NCI-H1417 (cell line): ENCODE measurements around the gene SHISA3.
"Not testable (repeated sequence)": the region's sequence is repeated elsewhere in the genome, so short reads cannot be mapped to it uniquely, and the experiment has no call there.

ENCODE experiments used
- DNase-seq, 3 experiments: peaks; one replicate each; lab custom pipeline; 2025; lab: John Stamatoyannopoulos, UW

The SHISA3 gene

GRCh38 chr4:42396752-42397634, at the start of gene SHISA3:
TSS of gene SHISA3 (plus strand) at chr4:42397488. CDS start at chr4:42398057, 569 bp downstream.
- peak in 1 of 3 experiments; percentile 54 for DNase-seq

- DNase-seq = peak in 1 of 3 experiments; percentile 7
Measured at GRCh38 chr4:42348247-42348646, 49.0 kb upstream of the SHISA3 start.

GRCh38 chr4:42348692-42349091, 48.6 kb upstream of the SHISA3 start:
- no peak for DNase-seq

GRCh38 chr4:42350611-42351182, 46.6 kb upstream of the SHISA3 start:
- DNase-seq = no peak

- DNase-seq = no peak
Measured at GRCh38 chr4:42352049-42352448, 45.2 kb upstream of the SHISA3 start.

- no peak for DNase-seq
Measured at GRCh38 chr4:42357325-42357724, 40.0 kb upstream of the SHISA3 start.

GRCh38 chr4:42359711-42360110, 37.6 kb upstream of the SHISA3 start:
- DNase-seq = no peak

GRCh38 chr4:42360256-42360669, 37.0 kb upstream of the SHISA3 start:
- no peak for DNase-seq

- no peak for DNase-seq
Measured at GRCh38 chr4:42361456-42361855, 35.8 kb upstream of the SHISA3 start.

- DNase-seq = no peak
Measured at GRCh38 chr4:42362591-42362990, 34.7 kb upstream of the SHISA3 start.

- DNase-seq = no peak
Measured at GRCh38 chr4:42363614-42364013, 33.7 kb upstream of the SHISA3 start.

- DNase-seq = no peak
Measured at GRCh38 chr4:42364266-42365053, 32.8 kb upstream of the SHISA3 start.

GRCh38 chr4:42366959-42367358, 30.3 kb upstream of the SHISA3 start:
- no peak for DNase-seq

GRCh38 chr4:42369489-42369888, 27.8 kb upstream of the SHISA3 start:
- no peak for DNase-seq

GRCh38 chr4:42371305-42372252, 25.7 kb upstream of the SHISA3 start:
- peak; percentile 29 to 81 (median 47) for DNase-seq

GRCh38 chr4:42372303-42372702, 25.0 kb upstream of the SHISA3 start:
- DNase-seq = not testable (repeated sequence)

GRCh38 chr4:42377497-42377896, 19.8 kb upstream of the SHISA3 start:
- DNase-seq = no peak

- no peak for DNase-seq
Measured at GRCh38 chr4:42381666-42382065, 15.6 kb upstream of the SHISA3 start.

GRCh38 chr4:42385516-42385915, 11.8 kb upstream of the SHISA3 start:
- no peak for DNase-seq

GRCh38 chr4:42390622-42391354, 6.5 kb upstream of the SHISA3 start:
- peak in 1 of 3 experiments; percentile 33 for DNase-seq

- DNase-seq = peak in 1 of 3 experiments; percentile 47
Measured at GRCh38 chr4:42391355-42391664, 6.0 kb upstream of the SHISA3 start.
